NCI-H82 treated with DMSO at 0.1 percent for 48 hours (cell line): Measurements from ENCODE around the gene TMEM213.
"Not testable (repeated sequence)": the region's sequence is repeated elsewhere in the genome, so short reads cannot be mapped to it uniquely, and the experiment has no call there.

Experiments
- DNase-seq: peaks from one replicate; lab custom pipeline; 2025; ENCODE audit not compliant: unreplicated experiment; lab: John Stamatoyannopoulos, UW

The TMEM213 gene

GRCh38 chr7:138796038-138796615 is 1.7 kb upstream of the TMEM213 start:
- no peak for DNase-seq

- DNase-seq = not testable (repeated sequence)
Observed at GRCh38 chr7:138797046-138797445, 748 bp upstream of the TMEM213 start.

GRCh38 chr7:138798836-138799235 is 1.0 kb downstream of the TMEM213 start:
- DNase-seq = no peak

GRCh38 chr7:138799336-138800000 is 1.7 kb downstream of the TMEM213 start:
- no peak for DNase-seq

- no peak for DNase-seq
Observed at GRCh38 chr7:138801256-138801655, 3.5 kb downstream of the TMEM213 start.

GRCh38 chr7:138802706-138803105 is 4.9 kb downstream of the TMEM213 start:
- DNase-seq = no peak

- no peak for DNase-seq
Observed at GRCh38 chr7:138804618-138805017, 6.8 kb downstream of the TMEM213 start.

GRCh38 chr7:138809346-138809745 is 11.6 kb downstream of the TMEM213 start:
- DNase-seq = no peak

GRCh38 chr7:138811327-138811726 is 13.5 kb downstream of the TMEM213 start:
- not testable (repeated sequence) for DNase-seq

GRCh38 chr7:138813945-138814344 is 16.2 kb downstream of the TMEM213 start:
- DNase-seq = no peak

- no peak for DNase-seq
Observed at GRCh38 chr7:138814816-138815332, 17.1 kb downstream of the TMEM213 start.

GRCh38 chr7:138816650-138817049 is 18.9 kb downstream of the TMEM213 start:
- DNase-seq = no peak

GRCh38 chr7:138819625-138820024 is 21.8 kb downstream of the TMEM213 start:
- DNase-seq = no peak

- DNase-seq = no peak
Observed at GRCh38 chr7:138821912-138822311, 24.1 kb downstream of the TMEM213 start.

- DNase-seq = no peak
Observed at GRCh38 chr7:138822867-138823535, 25.2 kb downstream of the TMEM213 start.

- no peak for DNase-seq
Observed at GRCh38 chr7:138825049-138825721, 27.4 kb downstream of the TMEM213 start.

GRCh38 chr7:138828302-138828701 is 30.5 kb downstream of the TMEM213 start:
- no peak for DNase-seq

GRCh38 chr7:138829335-138829734 is 31.5 kb downstream of the TMEM213 start:
- no peak for DNase-seq

- DNase-seq = no peak
Observed at GRCh38 chr7:138832966-138833365, 35.2 kb downstream of the TMEM213 start.

GRCh38 chr7:138833596-138833995 is 35.8 kb downstream of the TMEM213 start:
- DNase-seq = no peak

GRCh38 chr7:138834583-138834982 is 36.8 kb downstream of the TMEM213 start:
- DNase-seq = no peak

GRCh38 chr7:138835087-138835486 is 37.3 kb downstream of the TMEM213 start:
- no peak for DNase-seq
